GM21381 (cell line): Measurements from ENCODE around the gene KIAA1328.

ENCODE experiments used
- ATAC-seq: cut with Tn5 transposase; IDR thresholded peaks from one replicate; pipeline ENCODE4 v1.9.1; 2021; ENCODE audit warnings: mild to moderate bottlenecking, moderate library complexity; ENCODE audit not compliant: unreplicated experiment

KIAA1328 gene

DNA sequence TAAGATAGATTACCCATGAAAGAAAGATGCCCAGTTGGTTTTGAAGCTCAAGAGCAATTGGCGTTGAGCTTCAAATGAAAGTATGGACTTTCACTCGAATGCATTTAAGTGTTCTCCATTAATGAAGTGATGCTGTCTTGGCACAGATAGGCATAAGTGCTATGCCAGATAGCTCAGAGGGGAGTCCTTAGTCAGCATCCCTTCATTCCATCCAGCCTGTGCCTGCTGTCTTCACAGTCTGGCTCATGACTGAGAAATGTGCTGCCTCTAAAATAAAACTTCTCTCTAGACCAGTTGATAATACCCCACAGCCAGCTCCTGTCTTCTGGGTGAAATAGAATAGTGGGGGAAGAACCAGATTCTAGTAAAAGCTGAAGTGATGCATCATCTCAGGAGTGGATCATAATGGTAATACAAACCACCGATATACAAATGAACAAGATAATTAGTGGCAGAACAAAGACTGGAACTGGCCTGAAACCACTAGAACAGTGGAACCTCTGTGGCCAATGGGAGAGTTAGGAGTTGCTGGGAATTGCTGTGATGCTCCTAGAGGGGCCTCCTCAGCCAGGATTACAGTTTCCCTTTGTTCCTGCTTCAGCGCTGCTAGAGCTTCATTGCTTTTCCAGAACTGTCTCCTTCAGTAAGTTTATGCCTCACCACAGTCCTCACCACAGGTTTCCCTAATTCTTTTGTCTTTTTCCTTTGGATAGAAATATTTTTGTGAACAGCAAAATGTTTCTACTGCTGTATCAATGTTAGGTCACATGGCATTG lies 359.3 kb downstream of the KIAA1328 start:
- no peak for ATAC-seq

DNA sequence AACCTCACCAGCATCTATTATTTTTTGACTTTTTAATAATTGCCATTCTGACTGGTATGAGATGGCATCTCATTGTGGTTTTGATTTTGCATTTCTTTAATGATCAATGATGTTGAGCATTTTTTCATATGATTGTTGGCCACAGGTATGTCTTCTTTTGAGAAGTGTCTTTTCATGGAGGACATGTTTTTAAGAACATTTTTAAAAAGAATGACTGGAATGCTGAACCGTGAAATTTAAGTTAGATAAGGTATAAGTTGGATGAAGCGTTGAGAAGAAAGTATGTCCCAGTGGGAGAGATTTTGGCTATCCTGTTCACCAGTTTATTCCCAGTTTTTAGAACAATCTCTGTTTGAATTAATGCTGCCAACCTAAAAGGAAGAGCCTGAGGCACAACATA lies 370.8 kb downstream of the KIAA1328 start:
- ATAC-seq: no peak

DNA sequence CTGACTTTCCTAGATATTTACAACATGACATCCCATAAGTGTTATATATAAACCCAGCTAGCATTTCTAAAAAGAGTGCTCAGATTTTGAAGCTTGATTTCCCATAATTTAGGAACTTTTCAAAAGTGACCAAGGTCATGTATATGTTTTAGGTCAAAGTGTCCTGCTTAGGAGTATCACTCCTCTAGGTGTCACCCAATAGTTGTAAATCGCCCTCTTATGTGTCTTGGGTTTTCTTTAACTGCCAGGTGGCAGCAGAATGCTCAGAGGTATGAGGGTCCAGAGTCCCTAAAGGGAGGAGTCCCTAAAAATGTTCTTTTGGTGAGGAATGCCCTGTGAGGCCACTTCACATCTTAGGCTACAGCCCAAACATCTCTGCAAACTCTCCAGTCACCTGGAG lies 378.4 kb downstream of the KIAA1328 start:
- ATAC-seq: no peak

DNA sequence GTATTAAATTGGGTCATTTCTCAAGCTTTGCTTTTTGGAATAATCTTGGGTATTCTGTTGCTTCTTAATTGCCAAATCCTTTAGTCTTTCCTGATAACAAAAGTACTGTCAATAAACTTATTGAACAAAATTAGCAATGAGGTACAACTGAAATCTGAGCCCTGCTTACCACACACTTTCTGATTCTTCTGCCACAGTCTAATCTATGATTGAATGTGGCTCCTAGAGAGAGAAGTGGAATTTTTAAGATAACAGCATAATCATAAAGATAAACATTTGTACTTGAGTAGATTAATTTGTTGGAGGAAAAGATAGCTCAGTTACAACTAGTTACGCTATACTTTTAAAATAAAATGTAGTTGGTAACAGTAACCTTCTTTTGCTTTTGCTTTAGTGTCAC lies 381.9 kb downstream of the KIAA1328 start:
- no peak for ATAC-seq

DNA sequence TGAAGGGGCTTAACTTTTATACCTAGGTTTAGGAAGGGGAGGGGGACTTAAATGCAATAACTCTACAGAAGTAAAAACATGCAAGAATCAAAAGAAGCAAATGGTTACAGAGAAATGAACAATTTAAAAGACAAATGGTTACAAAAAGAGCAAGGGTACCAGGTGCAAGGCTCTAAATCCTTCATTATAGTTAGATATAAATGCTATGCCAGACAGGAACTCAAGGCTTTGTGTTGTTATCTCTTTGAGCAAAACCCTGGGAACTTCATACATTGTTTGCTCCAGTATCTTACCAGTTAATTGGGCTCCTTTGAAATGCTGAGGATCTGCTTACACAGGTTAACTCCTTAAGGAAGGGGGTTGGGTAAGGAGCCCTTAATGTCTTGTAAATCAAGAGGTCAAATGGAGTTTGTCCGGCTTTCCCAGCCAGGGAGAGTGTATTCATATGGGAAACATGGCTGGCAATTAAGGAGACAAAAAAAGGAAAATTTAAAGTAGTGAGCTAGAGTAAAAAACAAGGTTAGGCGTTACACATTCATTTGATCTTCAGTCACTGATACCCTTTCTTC lies 389.2 kb downstream of the KIAA1328 start:
- ATAC-seq: no peak

DNA sequence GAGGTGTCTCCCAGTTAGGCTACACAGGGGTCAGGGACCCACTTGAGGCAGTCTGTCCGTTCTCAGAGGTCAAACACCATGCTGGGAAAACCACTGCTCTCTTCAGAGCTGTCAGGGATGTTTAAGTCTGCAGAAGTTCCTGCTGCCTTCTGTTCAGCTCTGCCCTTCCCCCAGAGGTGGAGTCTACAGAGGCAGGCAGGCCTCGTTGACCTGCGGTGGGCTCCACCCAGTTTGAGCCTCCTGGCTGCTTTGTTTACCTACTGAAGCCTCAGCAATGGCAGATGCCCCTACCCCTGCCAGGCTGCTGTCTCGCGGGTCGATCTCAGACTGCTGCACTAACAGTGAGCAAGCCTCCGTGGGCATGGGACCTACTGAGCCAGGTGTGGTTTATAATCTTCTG lies 390.3 kb downstream of the KIAA1328 start:
- no peak for ATAC-seq

DNA sequence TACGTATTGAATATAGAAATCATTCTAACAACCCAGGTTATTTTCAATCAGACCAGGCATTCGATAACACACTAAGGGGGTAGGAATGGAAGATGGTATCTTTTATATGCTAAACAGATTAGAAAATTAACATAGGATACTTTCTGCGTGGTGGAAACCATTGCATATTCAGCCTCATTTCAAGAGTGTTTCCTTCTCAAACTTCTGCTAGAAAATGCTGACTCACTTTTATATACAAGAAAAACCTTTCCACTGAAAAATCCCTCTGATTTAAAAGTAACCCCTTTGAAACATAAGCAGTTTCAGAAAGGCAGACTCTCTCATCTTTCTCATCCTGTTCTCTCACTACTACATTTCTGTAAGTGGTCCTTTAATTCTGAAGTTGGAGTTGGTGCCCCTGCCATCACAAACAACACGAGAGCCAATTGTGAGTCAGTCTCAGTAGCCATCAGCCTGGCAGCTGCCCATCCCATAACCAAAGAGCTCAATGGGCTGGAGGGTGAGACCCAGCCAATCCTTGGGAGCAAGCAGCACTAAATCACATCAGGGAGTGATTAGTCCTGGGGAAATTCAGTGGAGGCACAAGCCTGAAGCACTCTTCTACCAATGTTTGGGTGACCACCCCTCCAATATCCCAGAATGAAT lies 393.5 kb downstream of the KIAA1328 start:
- ATAC-seq: no peak

DNA sequence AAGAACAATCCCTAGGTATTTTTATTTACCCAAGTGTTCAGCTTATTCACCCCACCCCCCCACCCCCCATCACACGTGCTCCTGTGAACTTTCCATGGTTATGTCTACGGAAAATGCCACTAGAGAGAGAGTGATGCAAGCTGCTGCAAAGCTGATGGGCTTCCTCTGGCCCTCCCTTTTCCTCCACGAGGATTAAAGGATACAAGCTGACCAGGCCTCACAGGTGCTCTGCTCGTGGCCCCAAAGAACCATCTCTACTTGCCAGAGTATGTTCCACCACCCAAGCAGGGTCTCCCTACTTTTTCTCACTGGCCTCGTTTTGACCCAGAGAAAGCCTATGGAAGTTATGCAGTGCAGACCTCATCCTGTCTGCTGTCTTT lies 394.1 kb downstream of the KIAA1328 start:
- ATAC-seq: no peak

DNA sequence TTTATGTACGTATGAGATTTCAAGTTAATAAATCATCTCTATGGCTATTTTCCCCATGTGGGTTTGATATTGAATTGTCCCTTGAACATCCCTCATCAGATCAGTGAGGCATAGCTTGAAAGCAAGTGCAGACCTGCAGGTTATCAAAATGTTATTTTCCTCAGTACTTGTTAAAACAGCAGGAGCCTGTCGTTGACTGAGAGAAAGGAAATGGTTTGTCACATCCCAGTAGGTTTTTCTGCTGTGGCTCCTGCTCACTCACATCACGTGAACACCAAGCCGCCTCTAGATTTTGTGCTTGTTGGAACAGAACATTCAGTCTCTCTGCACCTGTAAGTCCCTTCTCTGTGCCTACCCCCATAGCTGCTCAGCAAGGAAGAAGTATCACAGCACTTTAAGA lies 396.4 kb downstream of the KIAA1328 start:
- no peak for ATAC-seq

DNA sequence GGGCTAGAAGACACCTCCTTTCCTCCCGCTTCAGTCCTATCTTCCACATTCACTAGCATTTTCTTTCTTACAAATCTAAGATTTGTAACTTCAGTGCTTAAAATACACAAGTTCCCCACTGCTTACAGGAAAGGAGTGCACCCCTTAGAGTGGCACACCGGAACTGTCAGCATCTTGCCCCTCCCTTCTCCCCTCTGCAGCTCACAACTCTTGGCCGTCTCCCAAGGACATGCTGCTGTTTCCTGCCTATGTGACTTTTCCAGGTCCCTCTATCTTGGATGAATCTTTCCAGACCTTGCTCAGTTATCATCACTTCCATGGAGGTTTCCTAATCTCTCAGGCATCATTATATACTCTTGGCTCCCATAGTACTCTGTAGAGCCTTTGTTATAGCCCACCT lies 401.8 kb downstream of the KIAA1328 start:
- ATAC-seq: no peak

DNA sequence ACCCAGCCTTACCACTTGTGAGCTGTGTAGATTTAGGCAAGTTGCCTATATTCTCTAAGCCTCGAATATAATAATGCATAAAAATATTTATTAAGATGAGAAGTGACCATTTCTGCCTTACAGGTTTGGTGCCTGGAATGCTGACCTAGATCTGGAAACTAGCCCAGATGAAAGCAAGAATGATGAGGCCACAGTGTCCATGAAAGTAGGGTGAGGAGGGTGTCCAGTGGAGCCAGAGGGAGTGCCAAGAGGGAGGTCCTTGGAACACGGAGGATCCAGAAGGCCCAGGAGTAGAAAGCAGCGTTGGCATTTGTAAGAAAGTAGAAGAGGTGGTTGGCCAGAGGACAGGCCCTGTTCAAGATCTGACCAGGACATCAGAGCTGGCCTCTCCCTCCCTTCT lies 402.3 kb downstream of the KIAA1328 start:
- no peak for ATAC-seq

DNA sequence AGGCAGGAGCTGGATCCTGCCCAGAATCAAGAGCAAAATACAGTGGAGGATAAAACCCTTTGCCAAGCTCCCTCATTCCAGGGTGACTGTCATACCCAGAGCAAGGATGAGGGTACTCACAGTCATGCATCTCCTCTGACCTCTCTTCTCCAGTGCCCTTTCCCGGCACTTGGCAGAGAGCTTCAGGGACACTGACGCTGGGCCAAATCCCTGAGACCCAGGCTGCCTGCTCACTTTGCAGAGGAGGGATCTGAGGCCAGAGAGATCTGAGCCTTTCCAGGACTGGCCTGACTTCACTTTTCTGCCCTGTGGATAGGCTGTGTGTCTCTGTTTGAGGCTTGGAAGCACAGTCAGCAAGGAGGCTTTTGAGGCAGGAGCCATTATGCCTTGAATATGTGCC lies 406.7 kb downstream of the KIAA1328 start:
- ATAC-seq: no peak

DNA sequence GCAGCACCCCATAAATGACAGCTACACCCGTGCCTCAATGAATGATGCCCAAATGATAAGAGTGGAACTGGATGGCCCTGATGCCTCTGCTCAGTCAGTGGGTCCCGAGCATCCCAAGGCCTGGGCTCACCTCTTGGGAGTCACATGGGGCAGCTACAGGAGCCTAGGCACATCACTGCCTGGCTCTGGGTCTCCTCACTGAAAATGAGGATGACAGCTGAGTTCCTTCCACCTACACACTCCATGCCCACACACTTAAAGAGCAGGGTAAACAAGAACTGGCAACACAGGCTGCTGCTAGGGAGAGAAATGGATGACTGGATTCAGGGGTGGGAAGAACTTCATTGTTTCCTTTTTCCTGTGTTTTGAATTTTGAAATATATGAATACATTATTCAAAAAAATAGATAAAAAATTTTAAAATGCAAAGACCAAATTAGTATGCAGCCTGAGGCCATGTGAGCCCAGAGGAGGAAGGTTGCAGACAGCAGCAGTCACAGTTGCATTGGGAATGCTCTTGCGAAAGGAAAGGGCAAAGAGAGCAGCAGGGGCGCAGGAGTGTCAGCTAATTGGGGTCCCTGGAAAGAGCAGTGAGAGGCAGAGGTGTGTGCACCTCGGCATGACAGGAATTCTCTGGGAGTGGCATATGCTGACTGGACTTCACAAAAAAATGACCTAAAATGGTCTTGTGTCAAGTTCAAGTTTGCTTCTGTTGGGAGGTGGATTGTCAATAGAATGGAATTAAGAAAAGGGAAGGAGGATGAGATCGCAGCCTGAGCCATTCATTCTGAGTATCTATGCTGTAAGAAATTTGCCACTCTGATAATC lies 409.6 kb downstream of the KIAA1328 start:
- no peak for ATAC-seq

DNA sequence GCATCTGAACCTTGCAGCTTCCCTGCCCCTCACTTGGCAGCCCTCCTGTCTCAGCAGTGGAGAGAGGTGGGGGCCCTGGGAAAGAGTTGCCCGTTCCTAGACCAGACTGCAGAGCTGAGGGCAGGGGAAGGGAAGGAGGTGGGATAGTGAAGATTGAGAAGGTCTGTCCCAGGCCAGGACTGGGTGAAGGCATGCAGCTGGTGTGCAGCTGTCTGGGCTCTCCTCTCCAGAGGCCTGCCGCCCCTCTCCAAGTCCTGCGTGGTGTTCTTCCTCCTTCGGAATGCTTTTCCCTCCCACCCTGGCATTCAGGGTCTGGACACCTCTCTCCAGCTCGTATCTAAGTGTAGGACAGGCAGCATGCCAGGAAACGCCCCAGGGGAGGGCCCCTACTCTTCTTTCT lies 413.2 kb downstream of the KIAA1328 start:
- no peak for ATAC-seq

DNA sequence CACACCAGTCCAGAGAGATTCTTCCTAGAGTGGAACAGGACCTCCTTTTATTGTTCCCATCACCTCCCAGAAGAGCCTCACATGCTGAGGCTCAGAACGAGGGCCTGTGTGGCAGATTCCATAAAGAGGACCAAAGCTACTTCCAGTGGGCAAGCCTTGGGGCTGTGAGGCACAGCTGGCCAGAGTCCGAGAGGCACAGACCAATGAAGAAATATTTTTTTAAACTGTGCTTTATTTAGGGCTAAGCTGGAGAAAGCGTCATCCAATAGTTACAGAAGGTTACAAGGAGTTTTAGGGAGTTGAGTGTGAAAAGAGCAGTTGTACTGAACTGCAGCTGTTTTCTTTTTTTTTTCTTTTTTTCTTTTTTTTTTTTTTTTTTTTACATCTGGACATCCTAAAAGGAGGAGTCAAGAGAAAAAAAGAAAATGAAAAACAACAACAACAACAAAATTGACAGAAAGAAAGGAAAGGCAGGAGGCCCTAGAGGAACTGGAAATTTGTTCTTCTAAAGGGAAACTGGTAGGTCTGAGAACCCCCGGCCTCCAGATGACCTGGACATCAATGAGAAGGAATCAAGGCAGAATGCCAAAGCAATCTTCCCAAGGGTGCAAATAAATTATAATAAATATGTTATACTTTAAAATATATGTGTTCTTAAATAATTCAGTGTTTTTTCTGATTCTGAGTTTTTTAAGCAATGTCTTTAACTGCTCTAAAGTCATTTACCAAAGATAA lies 414.1 kb downstream of the KIAA1328 start:
- no peak for ATAC-seq

DNA sequence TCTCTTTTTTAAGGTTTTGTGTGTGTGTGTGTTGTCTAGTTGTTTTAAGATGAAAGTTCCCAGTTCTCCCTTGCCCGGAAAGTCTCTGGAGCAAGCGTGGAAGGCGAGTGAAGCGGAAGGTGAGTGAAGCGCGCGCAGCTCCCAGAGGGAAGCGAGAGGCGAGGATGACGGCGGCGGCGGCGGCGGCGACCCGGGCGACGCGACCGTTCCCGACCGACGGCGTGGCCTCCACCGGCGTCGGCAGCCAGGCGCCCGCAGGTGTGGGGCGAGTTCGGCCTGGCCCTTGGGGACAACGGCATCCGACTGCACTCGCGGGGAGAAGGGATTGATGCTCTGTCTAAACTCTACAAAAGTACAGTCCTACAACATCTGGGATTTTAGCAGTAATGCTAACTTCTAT lies 414.8 kb downstream of the KIAA1328 start:
- ATAC-seq: no peak

DNA sequence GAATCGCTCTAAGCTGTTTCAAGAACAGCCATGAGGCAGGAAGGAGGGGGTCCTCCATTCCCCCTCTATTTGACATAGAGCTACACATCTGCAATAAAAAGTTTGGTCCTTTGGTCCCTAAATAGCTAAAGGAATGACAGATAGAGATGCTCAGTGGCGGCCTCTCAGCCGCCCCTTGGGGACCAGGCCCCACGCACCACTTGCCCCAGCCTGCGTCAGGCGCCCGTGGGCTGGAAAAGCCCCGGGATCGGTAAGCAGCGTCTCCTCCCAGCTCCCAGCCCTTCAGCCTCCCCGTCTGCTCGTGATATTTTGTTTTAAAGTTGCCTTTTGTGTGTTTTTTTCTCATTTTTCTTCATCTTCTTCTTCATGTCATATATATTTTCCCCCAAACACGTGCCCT lies 415.7 kb downstream of the KIAA1328 start:
- no peak for ATAC-seq

DNA sequence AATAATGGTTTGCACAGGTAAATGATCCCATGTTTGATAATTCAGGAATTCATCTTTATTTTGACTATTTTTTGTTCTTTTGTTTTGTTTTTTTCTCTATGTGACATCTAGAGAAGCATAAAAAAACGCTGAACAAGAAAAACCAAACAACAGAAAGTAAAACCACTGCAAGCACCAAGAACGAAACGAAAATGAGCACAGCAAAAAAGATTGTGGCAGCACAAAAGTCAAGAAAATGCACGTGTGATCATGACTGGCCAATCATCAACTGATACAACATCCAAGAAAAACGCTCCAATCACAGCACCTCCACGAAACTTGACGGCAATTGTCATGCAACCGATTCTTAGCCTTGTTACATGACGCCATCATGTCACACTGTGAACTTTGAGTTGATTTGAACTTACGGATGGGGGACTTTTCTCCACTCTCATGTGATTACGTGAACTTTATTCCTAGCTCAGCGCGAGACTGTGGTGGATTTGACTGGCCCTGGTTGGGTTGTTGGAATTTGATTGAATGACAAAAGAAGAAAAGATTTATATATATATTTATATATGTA lies 417.9 kb downstream of the KIAA1328 start:
- ATAC-seq: no peak

DNA sequence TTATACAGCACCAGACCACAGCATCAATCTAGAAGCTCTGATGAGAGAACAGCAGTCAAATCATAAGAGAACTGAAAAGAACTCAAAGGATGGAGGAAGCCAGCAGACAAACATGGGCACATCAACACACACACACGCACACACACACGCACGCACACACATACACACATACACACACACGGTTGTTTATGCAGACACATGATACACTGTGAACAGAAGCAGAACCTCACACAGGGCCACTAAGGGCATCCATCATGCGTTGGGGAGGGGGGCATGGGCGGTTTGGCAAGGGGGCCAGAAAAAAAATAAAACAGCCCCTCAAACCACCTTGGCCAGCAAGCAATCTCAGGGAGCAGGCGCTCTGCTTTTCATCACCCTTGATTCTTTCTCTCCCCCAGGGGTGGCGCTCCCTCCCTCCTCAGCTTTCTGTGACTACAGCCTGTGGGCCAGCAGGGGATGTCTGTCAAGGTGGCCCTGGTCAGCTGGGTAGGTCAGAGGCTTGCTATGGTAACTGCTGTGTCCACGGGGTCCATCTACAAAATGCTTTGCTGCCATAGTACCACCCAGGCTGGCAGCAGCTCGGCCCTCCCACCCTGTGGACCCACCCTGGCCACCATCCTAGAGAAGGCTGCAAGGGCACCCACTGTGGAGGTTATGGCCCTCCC lies 418.7 kb downstream of the KIAA1328 start:
- ATAC-seq: no peak

DNA sequence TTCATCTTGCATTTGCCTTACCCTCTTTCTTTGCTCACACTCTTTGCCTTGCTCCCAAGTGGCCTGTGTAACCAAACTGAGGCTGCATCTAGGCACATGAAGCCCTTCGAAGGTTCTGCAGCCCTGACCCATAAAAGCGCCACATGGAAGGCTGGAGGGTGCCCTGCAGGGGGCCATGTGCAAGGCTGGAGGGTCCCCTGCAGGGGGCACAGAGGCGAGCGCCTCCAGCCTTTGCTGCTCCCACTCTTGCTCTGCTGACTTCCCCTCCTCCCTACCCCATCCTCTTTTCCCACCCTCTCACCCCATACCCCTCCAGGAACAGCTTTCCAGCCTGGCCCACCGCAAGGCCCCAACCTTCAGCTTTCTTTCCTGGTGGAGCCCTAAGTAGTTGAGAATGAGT lies 419.4 kb downstream of the KIAA1328 start:
- no peak for ATAC-seq
